HG03103 (cell line): ENCODE measurements around the gene RNF130.
"Not testable (repeated sequence)": the region's sequence is repeated elsewhere in the genome, so short reads cannot be mapped to it uniquely, and the experiment has no call there.

Experiments used
- ATAC-seq: cut with Tn5 transposase; IDR thresholded peaks from one replicate; pipeline ENCODE4 v1.9.1; 2021; ENCODE audit warnings: low read depth; ENCODE audit not compliant: unreplicated experiment

The RNF130 gene

GRCh38 chr5:179980767-179981166 is 90.8 kb downstream of the RNF130 start:
- ATAC-seq = no peak

GRCh38 chr5:179978792-179979191 is 92.8 kb downstream of the RNF130 start:
- no peak for ATAC-seq

GRCh38 chr5:179975713-179976134 is 95.8 kb downstream of the RNF130 start:
- no peak for ATAC-seq

- peak; percentile 46 for ATAC-seq
Measured at GRCh38 chr5:179974946-179975712, 96.4 kb downstream of the RNF130 start.

- no peak for ATAC-seq
Measured at GRCh38 chr5:179974246-179974945, 97.2 kb downstream of the RNF130 start.

- ATAC-seq = no peak
Measured at GRCh38 chr5:179973391-179973790, 98.2 kb downstream of the RNF130 start.

GRCh38 chr5:179969110-179969509 is 102.4 kb downstream of the RNF130 start:
- ATAC-seq = no peak

GRCh38 chr5:179967489-179967888 is 104.1 kb downstream of the RNF130 start:
- no peak for ATAC-seq

GRCh38 chr5:179964015-179964414 is 107.5 kb downstream of the RNF130 start:
- no peak for ATAC-seq

GRCh38 chr5:179963375-179963774 is 108.2 kb downstream of the RNF130 start:
- ATAC-seq = no peak

GRCh38 chr5:179960204-179960831 is 111.2 kb downstream of the RNF130 start:
- ATAC-seq = no peak

GRCh38 chr5:179959641-179960040 is 111.9 kb downstream of the RNF130 start:
- no peak for ATAC-seq

- not testable (repeated sequence) for ATAC-seq
Measured at GRCh38 chr5:179959118-179959517, 112.4 kb downstream of the RNF130 start.

GRCh38 chr5:179955630-179956029 is 115.9 kb downstream of the RNF130 start:
- ATAC-seq = no peak

- ATAC-seq = no peak
Measured at GRCh38 chr5:179955062-179955461, 116.5 kb downstream of the RNF130 start.

- no peak for ATAC-seq
Measured at GRCh38 chr5:179954434-179954833, 117.1 kb downstream of the RNF130 start.

- ATAC-seq = no peak
Measured at GRCh38 chr5:179953987-179954386, 117.6 kb downstream of the RNF130 start.

- no peak for ATAC-seq
Measured at GRCh38 chr5:179936976-179937681, 134.4 kb downstream of the RNF130 start.

- ATAC-seq = no peak
Measured at GRCh38 chr5:179930788-179931473, 140.6 kb downstream of the RNF130 start.

- ATAC-seq = no peak
Measured at GRCh38 chr5:179927824-179928223, 143.7 kb downstream of the RNF130 start.
